ENCODE measurements around the gene BRPF3. TPM values are rescaled to one million over a fixed set of nuclear protein-coding genes. Genes with fewer than 3 reads are reported as not detected.

The BRPF3 gene
- polyA plus RNA-seq = 10 to 100 TPM; 12.7 to 59.0 (median 19.6) TPM
- long read RNA-seq, donor 1, full-length matches to known transcripts = 1 of 20 reads
- long read RNA-seq, donor 1, partial matches to known transcripts = 19 of 20 reads
- long read RNA-seq, donor 1, other reads (novel, unspliced or antisense) = 0 of 20 reads
- long read RNA-seq, donor 2, partial matches to known transcripts = 0 of 1 reads
- long read RNA-seq, donor 2, other reads (novel, unspliced or antisense) = 0 of 1 reads
- long read RNA-seq, donor 3, partial matches to known transcripts = 11 of 11 reads
- long read RNA-seq, donor 3, other reads (novel, unspliced or antisense) = 0 of 11 reads
- long read RNA-seq, donor 4 = 0 reads
- long read RNA-seq, donor 5 = 0 reads
- long read RNA-seq, donor 6, partial matches to known transcripts = 0 of 1 reads
- long read RNA-seq, donor 6, other reads (novel, unspliced or antisense) = 0 of 1 reads
- long read RNA-seq, donor 7 = 0 reads
- long read RNA-seq, donor 8 = 0 reads
- long read RNA-seq, donor 9 = 0 reads
- long read RNA-seq, donor 10, partial matches to known transcripts = 6 of 6 reads
- long read RNA-seq, donor 10, other reads (novel, unspliced or antisense) = 0 of 6 reads

DNA sequence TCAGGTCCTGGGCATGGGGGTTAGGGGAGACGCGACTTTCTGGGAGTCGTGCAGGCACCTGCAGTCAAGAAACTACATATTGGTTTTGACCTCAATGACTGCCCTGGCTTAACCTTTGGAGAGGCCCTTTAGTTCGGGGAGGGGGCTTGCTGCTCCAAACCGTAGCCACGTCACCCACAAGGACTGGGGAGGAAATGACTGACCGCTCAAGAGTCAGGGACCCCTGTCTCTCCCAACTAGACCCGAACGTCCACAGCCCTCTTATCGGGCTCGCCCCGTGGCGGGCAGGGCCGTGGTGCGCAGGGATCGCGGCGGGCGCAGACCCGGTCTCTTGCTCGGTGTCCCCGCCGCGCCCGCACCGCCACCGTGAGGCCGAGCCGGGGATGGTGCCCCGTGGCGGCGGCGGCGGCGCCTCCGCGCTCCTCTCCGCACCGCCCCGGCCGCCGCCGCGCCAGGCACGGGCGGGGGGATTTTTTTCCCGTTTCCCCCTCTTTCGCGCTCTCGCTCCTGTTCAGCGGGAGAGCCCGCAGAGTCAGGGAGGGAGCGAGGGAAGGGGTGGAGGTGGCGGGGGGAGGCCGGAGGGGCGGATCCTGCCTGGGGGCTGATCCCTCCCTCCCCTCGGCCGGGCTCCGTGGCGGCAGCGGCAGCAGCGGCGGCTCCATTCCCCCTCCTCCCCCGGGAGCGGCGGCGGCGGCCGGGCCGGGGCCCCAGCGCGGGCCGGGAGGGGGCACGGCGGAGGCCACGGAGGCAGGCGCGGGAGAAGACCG lies at the start of gene BRPF3:
BRPF3 (plus strand) TSS at position 632 of the 767 bp plus-strand sequence. CDS start 3,579 bp downstream, outside the sequence.
- Histone ChIP-seq H3K36me3 (ENCODE audit: control insufficient read depth in 3 of 3, insufficient read depth in 2 of 3, low read depth in 1 of 3, low read length in 3 of 3) (peaks cover 0 to 22% (median 7%) of the 10 kb centered on the region in 3 donors), H3K9me3 (ENCODE audit: control insufficient read depth in 2 of 2, insufficient read depth in 1 of 2, low read depth in 1 of 2, low read length in 1 of 2) (no peaks in the 10 kb centered on the region), H3K27ac (ENCODE audit: low read depth in 1 of 3, low read length in 2 of 3) (peak within 1 kb of the TSS; percentile 90 to 97 (median 96)), H3K4me1 (ENCODE audit: control insufficient read depth in 3 of 3, insufficient read depth in 2 of 3, low read depth in 1 of 3, low read length in 2 of 3) (peaks cover 0 to 18% (median 9%) of the 10 kb centered on the region in 3 donors), H3K27me3 (ENCODE audit: control insufficient read depth in 3 of 3, insufficient read depth in 3 of 3, low read length in 3 of 3) (no peaks in the 10 kb centered on the region), H3K4me3 (ENCODE audit: low read depth in 1 of 3, low read length in 3 of 3) (peak within 1 kb of the TSS; percentile 77 to 98 (median 98))
- no peak for FAIRE-seq
- 0 to 1% (median 0%) methylated on average over 33 to 78 of the region's 79 CpGs for WGBS, 3 donors
- peak; percentile 71 to 92 for DNase-seq

DNA sequence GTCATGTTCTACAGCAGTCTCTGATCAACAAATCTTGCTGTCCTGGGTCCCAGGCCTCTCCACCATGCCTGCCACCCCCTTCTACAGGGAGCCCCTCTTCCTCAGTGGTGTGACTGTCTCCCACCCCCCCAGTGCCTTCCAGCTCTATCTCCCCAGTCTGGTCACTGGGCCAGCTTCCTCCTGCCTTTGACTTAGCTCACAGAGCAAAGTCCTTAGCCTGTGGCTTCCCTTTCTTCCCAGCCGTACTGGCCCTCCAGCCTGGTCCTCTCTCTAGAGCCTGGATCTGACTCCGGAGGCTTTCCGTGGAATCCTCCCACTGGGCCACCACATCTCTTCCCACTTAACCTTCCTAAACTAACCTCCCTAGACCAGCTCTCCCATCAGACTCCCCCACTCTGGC lies 49.2 kb upstream of the BRPF3 start:
- Histone ChIP-seq H3K9me3 (ENCODE audit: control insufficient read depth in 2 of 2, insufficient read depth in 1 of 2, low read depth in 1 of 2, low read length in 1 of 2) (peaks cover 0 to 10% of the 10 kb centered on the region in 2 donors), H3K4me1 (ENCODE audit: control insufficient read depth in 3 of 3, insufficient read depth in 2 of 3, low read depth in 1 of 3, low read length in 2 of 3) (peaks cover 0 to 8% (median 0%) of the 10 kb centered on the region in 3 donors), H3K36me3 (ENCODE audit: control insufficient read depth in 3 of 3, insufficient read depth in 2 of 3, low read depth in 1 of 3, low read length in 3 of 3) (peaks cover 0 to 18% (median 3%) of the 10 kb centered on the region in 3 donors), H3K27ac (ENCODE audit: low read depth in 1 of 3, low read length in 2 of 3) (peak overlapping the region in 1 of 3 donors; percentile 32), H3K4me3 (ENCODE audit: low read depth in 1 of 3, low read length in 3 of 3) (no peak overlapping the region), H3K27me3 (ENCODE audit: control insufficient read depth in 3 of 3, insufficient read depth in 3 of 3, low read length in 3 of 3) (no peaks in the 10 kb centered on the region)
- DNase-seq (peak in 1 of 2 donors; percentile 60), FAIRE-seq (no peak)
- 26 to 75% (median 63%) methylated on average over 3 of the region's 3 CpGs for WGBS, 3 donors

- no peak overlapping the region for H3K27ac ChIP-seq (ENCODE audit: low read depth in 1 of 3, low read length in 2 of 3)
- no peak overlapping the region for H3K4me3 ChIP-seq (ENCODE audit: low read depth in 1 of 3, low read length in 3 of 3)
- no peak for FAIRE-seq
- peaks cover 0 to 10% of the 10 kb centered on the region in 2 donors for H3K9me3 ChIP-seq (ENCODE audit: control insufficient read depth in 2 of 2, insufficient read depth in 1 of 2, low read depth in 1 of 2, low read length in 1 of 2)
- H3K36me3 ChIP-seq (ENCODE audit: control insufficient read depth in 3 of 3, insufficient read depth in 2 of 3, low read depth in 1 of 3, low read length in 3 of 3) = peaks cover 0 to 7% (median 0%) of the 10 kb centered on the region in 3 donors
- DNase-seq = no peak
- no peaks in the 10 kb centered on the region for H3K27me3 ChIP-seq (ENCODE audit: control insufficient read depth in 3 of 3, insufficient read depth in 3 of 3, low read length in 3 of 3)
- H3K4me1 ChIP-seq (ENCODE audit: control insufficient read depth in 3 of 3, insufficient read depth in 2 of 3, low read depth in 1 of 3, low read length in 2 of 3) = peaks cover 0 to 8% (median 0%) of the 10 kb centered on the region in 3 donors
These were observed 47.1 kb upstream of the BRPF3 start for GRCh38 chr6:36149476-36149875.

DNA sequence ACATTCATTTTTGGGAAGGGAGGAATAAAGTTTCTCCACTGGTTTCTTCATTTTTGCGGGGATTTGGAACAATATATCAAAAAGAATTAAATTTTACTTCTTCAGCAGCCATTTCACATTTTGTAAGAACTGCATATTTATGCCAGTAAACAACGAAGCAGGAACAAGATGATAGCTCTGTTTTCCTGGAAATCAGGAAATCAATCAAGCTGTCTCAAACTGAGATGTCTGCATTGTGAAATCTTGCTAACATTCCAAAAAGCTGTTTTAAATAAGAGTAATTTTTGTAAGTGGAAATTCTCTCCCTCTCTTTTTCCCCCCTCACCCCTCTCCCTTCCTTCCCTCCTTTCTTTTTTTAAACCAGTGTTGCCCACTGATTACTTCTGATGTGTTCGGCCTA lies 46.3 kb upstream of the BRPF3 start:
- H3K36me3 ChIP-seq (ENCODE audit: control insufficient read depth in 3 of 3, insufficient read depth in 2 of 3, low read depth in 1 of 3, low read length in 3 of 3) = peaks cover 0 to 3% (median 0%) of the 10 kb centered on the region in 3 donors
- FAIRE-seq = no peak
- H3K4me1 ChIP-seq (ENCODE audit: control insufficient read depth in 3 of 3, insufficient read depth in 2 of 3, low read depth in 1 of 3, low read length in 2 of 3) = peaks cover 0 to 8% (median 0%) of the 10 kb centered on the region in 3 donors
- H3K9me3 ChIP-seq (ENCODE audit: control insufficient read depth in 2 of 2, insufficient read depth in 1 of 2, low read depth in 1 of 2, low read length in 1 of 2) = peaks cover 0 to 10% of the 10 kb centered on the region in 2 donors
- no peak for DNase-seq
- no peak overlapping the region for H3K4me3 ChIP-seq (ENCODE audit: low read depth in 1 of 3, low read length in 3 of 3)
- WGBS, 3 donors = 56 to 75% (median 75%) methylated on average over 3 of the region's 3 CpGs
- no peak overlapping the region for H3K27ac ChIP-seq (ENCODE audit: low read depth in 1 of 3, low read length in 2 of 3)
- H3K27me3 ChIP-seq (ENCODE audit: control insufficient read depth in 3 of 3, insufficient read depth in 3 of 3, low read length in 3 of 3) = no peaks in the 10 kb centered on the region

DNA sequence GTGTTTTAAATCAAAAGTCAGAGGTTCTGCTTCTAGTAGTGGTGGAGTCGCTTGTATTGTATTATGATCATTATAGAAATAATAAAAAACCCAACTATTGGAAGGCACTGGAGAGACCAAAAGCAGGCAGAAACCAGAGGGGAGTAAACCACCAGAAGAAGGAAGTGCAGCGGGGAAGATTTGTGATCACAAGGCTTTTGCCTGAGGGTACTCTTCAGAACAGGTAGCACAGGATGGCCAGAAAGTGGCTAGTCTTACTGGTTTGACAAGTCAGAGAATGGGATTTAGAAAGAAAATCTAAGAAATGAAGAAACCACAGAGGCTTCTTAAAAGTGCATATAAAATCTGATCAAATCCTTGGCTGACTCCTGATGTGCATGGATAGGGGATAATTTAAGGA lies 42.3 kb upstream of the BRPF3 start:
- WGBS, 3 donors = 89 to 93% (median 90%) methylated on average over 2 of the region's 2 CpGs
- Histone ChIP-seq H3K4me1 (ENCODE audit: control insufficient read depth in 3 of 3, insufficient read depth in 2 of 3, low read depth in 1 of 3, low read length in 2 of 3) (no peaks in the 10 kb centered on the region), H3K9me3 (ENCODE audit: control insufficient read depth in 2 of 2, insufficient read depth in 1 of 2, low read depth in 1 of 2, low read length in 1 of 2) (peaks cover 0 to 7% of the 10 kb centered on the region in 2 donors), H3K4me3 (ENCODE audit: low read depth in 1 of 3, low read length in 3 of 3) (no peak overlapping the region), H3K36me3 (ENCODE audit: control insufficient read depth in 3 of 3, insufficient read depth in 2 of 3, low read depth in 1 of 3, low read length in 3 of 3) (no peaks in the 10 kb centered on the region), H3K27ac (ENCODE audit: low read depth in 1 of 3, low read length in 2 of 3) (no peak overlapping the region), H3K27me3 (ENCODE audit: control insufficient read depth in 3 of 3, insufficient read depth in 3 of 3, low read length in 3 of 3) (no peaks in the 10 kb centered on the region)
- FAIRE-seq = no peak
- no peak for DNase-seq

DNA sequence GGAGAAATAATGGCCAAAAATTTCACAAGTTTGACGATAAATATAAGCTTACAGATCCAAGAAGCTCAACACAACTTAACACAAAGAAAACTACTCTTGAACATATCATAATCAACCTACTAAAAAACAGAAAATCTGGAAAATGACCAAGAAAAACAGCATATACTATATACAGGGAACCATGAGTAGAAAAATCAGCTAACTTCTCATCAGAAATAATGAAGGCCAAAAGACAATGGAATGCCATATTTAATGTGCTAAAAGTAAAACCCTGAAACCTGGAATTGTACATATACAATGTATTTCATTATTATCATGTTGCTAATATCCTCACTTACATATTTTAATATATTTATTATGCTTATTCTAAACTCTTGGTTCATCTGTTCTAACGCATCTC lies 40.9 kb upstream of the BRPF3 start:
- 92 to 97% (median 97%) methylated on average over 2 of the region's 2 CpGs for WGBS, 3 donors
- no peak overlapping the region for H3K4me3 ChIP-seq (ENCODE audit: low read depth in 1 of 3, low read length in 3 of 3)
- no peak for FAIRE-seq

DNA sequence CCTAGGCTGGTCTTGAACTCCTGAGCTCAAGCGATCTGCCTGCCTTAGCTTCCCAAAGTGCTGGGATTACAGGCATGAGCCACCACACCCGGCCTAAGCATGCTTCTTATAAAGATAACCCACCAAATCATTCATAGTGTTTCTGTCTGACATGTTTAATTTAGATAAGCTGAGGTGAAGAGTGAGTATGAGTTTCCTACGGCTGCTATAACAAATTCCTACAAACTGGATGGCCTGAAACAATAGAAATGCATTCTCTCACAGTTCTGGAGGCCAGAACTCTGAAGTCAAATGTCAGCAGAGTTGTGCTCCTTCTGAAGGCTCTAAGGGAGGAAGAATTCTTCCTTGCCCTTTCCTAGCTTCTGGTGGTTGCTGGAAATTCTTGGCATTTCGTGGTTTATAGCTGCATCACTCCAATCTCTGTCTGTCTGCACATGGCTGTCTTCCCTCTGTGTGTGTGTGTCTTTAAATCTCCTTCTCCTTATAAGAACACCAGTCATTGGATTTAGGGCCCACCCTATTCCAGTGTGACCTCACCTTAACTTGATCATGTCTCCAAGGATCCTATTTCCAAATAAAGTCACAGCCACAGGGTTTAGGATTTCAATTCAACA lies 36.3 kb upstream of the BRPF3 start:
- H3K4me1 ChIP-seq (ENCODE audit: control insufficient read depth in 3 of 3, insufficient read depth in 2 of 3, low read depth in 1 of 3, low read length in 2 of 3) = no peaks in the 10 kb centered on the region
- WGBS, 3 donors = 89 to 93% (median 92%) methylated on average over 4 of the region's 4 CpGs
- DNase-seq (no peak), FAIRE-seq (no peak)
- no peak overlapping the region for H3K27ac ChIP-seq (ENCODE audit: low read depth in 1 of 3, low read length in 2 of 3)
- no peak overlapping the region for H3K4me3 ChIP-seq (ENCODE audit: low read depth in 1 of 3, low read length in 3 of 3)
- H3K36me3 ChIP-seq (ENCODE audit: control insufficient read depth in 3 of 3, insufficient read depth in 2 of 3, low read depth in 1 of 3, low read length in 3 of 3) = no peaks in the 10 kb centered on the region
- peaks cover 0 to 14% of the 10 kb centered on the region in 2 donors for H3K9me3 ChIP-seq (ENCODE audit: control insufficient read depth in 2 of 2, insufficient read depth in 1 of 2, low read depth in 1 of 2, low read length in 1 of 2)
- H3K27me3 ChIP-seq (ENCODE audit: control insufficient read depth in 3 of 3, insufficient read depth in 3 of 3, low read length in 3 of 3) = no peaks in the 10 kb centered on the region

More for the DNA sequence above, 40.9 kb upstream of the BRPF3 start:
- H3K27ac ChIP-seq (ENCODE audit: low read depth in 1 of 3, low read length in 2 of 3) = no peak overlapping the region
- no peaks in the 10 kb centered on the region for H3K4me1 ChIP-seq (ENCODE audit: control insufficient read depth in 3 of 3, insufficient read depth in 2 of 3, low read depth in 1 of 3, low read length in 2 of 3)
- no peaks in the 10 kb centered on the region for H3K27me3 ChIP-seq (ENCODE audit: control insufficient read depth in 3 of 3, insufficient read depth in 3 of 3, low read length in 3 of 3)
- H3K9me3 ChIP-seq (ENCODE audit: control insufficient read depth in 2 of 2, insufficient read depth in 1 of 2, low read depth in 1 of 2, low read length in 1 of 2) = peaks cover 0 to 14% of the 10 kb centered on the region in 2 donors
- no peaks in the 10 kb centered on the region for H3K36me3 ChIP-seq (ENCODE audit: control insufficient read depth in 3 of 3, insufficient read depth in 2 of 3, low read depth in 1 of 3, low read length in 3 of 3)
- DNase-seq = no peak
